Measurements from ENCODE around the gene BATF.

Gene BATF

DNA sequence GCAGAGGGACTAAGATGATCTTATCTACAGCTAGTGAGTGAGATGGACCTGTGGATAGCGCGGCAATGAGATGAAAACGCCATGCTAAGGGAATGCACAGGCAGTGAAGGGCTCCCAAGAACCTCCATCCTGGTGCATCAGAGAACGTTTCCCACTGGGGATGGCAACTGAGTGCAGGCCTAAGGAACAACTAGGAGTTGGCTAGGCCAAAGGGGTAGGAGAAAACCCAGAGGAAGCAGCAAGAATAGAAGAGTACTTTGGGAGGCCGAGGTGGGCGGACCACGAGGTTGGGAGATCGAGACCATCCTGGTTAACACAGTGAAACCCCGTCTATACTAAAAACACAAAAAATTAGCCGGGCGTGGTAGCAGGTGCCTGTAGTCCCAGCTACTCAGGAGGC lies 24.6 kb upstream of the BATF start:
- no peak for DNase-seq (ENCODE audit: low spot score)
- H3K27ac ChIP-seq = no peak overlapping the region
- CTCF ChIA-PET = no interaction called here
- TF ChIP-seq, protein P1, sequence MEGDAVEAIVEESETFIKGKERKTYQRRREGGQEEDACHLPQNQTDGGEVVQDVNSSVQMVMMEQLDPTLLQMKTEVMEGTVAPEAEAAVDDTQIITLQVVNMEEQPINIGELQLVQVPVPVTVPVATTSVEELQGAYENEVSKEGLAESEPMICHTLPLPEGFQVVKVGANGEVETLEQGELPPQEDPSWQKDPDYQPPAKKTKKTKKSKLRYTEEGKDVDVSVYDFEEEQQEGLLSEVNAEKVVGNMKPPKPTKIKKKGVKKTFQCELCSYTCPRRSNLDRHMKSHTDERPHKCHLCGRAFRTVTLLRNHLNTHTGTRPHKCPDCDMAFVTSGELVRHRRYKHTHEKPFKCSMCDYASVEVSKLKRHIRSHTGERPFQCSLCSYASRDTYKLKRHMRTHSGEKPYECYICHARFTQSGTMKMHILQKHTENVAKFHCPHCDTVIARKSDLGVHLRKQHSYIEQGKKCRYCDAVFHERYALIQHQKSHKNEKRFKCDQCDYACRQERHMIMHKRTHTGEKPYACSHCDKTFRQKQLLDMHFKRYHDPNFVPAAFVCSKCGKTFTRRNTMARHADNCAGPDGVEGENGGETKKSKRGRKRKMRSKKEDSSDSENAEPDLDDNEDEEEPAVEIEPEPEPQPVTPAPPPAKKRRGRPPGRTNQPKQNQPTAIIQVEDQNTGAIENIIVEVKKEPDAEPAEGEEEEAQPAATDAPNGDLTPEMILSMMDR (conservative IDR thresholded peaks at IDR 0.05; ENCODE audit: low read depth) = no peak
- POLR2A ChIA-PET (ENCODE audit: low non-redundant PET) = interaction anchor here (0.7 kb wide), 1 partner anchor 36 kb away, joined by 6 read pairs; no protein-coding TSS in a partner anchor

DNA sequence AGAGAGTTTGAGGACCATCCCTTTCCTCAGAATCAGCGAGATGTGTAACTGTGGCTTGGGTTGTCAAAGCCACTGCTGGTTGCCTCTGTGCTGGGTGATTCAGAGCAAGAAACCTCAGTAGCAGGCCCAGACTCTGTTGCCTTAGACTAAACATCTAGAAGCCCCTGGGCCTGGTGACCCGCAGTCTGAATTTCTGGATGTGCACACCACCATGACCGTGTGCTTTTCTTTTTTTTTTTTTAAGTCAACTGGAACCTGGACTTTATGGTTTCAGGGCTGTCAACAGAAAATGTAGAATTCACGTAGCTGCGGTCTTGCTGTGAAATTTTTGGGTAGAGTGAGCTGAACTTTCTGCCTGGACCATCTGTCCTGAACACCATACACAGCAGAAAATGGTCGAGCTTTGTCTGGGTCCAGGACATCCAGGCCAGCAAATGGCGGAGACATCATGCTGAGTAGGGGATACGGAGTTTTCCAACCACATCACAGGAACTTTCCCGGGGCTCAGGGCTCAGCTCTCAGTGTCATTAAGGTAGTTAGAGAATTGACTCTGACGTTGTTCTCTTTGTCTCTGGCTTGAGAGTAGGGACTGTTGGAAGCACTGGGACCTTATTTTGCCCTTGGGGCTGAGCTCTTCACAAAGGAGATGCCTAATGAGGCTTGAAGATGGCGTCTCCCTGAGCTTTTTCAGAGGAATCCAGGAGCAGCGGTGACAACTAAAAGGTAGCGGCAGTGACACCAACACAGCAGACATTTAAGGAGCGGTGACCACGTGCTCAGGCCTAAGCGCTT lies 23.0 kb upstream of the BATF start:
- no peak overlapping the region for H3K27ac ChIP-seq
- DNase-seq (ENCODE audit: low spot score) = no peak
- POLR2A ChIA-PET (ENCODE audit: low non-redundant PET) = interaction anchor here (0.6 kb wide), 1 partner anchor 211 kb away, joined by 4 read pairs; no protein-coding TSS in a partner anchor
- CTCF ChIA-PET = interaction anchor here (0.7 to 1.0 kb wide), 3 partner anchors 10 to 200 kb away, joined by 3 to 6 read pairs (median 4); no protein-coding TSS in a partner anchor
- TF ChIP-seq, protein P1 (conservative IDR thresholded peaks at IDR 0.05; ENCODE audit: low read depth) = no peak

DNA sequence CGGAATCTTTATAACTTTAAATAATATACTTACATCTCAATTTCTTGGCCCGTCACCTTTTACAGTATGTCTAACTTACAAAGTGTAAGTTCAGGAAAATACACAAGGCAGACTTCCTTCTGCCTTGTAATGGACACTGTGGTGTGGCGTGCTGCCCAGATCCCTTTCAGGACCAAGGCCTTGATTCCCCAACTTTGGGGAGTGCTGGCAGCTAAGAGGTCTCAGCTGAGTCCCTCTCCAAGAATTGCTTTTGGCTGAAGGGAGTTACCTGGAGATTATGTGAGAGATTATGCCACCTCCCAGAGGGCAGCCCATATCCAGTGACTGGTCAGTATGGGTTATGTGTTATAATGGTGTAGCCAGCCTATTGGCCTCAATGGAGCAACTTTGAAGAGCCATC lies 21.2 kb upstream of the BATF start:
- ChIA-PET CTCF (interaction anchor here (0.6 kb wide), 1 partner anchor 190 kb away, joined by 3 read pairs; no protein-coding TSS in a partner anchor), POLR2A (ENCODE audit: low non-redundant PET) (no interaction called here)
- TF ChIP-seq, protein P1 (conservative IDR thresholded peaks at IDR 0.05; ENCODE audit: low read depth) = no peak
- no peak for DNase-seq (ENCODE audit: low spot score)
- no peak overlapping the region for H3K27ac ChIP-seq

DNA sequence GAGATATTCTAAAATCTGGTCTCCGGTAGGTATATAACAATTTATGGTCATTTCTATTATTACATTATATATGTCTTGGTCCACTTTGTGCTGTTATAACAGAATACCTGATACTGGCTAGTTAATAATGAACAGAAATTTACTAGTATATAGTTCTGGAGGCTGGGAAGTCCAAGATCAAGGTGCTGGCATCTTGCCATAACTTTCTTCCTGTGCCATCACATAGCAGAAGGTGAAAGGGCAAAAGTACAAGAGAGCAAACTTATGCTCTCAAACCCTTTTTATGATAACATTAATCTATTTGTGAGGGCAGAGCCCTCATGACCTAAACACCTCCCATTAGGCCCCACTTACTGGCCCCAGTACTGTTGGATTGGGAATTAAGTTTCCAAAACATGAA lies 17.9 kb upstream of the BATF start:
- ChIA-PET CTCF (no interaction called here), POLR2A (ENCODE audit: low non-redundant PET) (no interaction called here)
- H3K27ac ChIP-seq = no peak overlapping the region
- TF ChIP-seq, protein P1 (conservative IDR thresholded peaks at IDR 0.05; ENCODE audit: low read depth) = no peak
- DNase-seq (ENCODE audit: low spot score) = no peak

DNA sequence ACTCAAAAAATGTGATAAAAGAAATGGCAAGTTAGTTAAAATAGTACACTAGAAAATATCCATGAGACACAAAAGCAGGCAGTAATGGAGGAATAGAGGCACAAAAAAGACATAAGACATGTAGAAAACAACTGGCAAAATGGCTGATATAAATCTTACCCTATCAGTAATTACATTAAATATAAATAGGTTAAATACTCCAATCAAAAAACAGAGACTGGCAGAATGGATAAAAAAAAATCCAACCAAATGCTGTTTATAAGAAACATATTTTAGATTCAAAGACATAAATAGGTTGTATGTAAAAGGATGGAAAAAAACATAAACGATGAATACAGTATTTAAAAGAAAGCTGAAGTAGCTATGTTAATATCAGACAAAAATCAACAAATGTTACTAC lies 15.3 kb upstream of the BATF start:
- ChIA-PET CTCF (interaction anchor here (0.7 to 1.0 kb wide), 2 partner anchors 15 to 20 kb away, joined by 3 read pairs; no protein-coding TSS in a partner anchor), POLR2A (ENCODE audit: low non-redundant PET) (no interaction called here)
- TF ChIP-seq, protein P1 (conservative IDR thresholded peaks at IDR 0.05; ENCODE audit: low read depth) = no peak
- no peak overlapping the region for H3K27ac ChIP-seq
- DNase-seq (ENCODE audit: low spot score) = no peak

DNA sequence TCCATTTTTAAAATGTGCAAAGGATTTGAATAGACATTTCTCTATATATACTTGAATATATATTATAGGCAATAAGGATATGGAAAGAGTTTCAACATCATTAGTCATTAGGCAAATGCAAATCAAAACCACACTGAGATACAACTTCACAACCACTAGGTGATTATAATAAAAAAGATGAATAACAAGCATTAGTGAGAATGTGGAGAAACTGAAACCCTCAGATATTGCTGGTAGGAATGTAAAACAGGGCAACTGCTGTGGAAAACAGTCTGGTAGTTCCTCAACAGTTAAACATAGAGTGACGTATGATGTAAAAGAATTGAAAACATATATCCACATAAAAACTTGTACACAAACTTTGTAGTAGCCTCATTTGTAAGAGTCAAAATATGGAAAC lies 11.7 kb upstream of the BATF start:
- ChIA-PET POLR2A (ENCODE audit: low non-redundant PET) (no interaction called here), CTCF (no interaction called here)
- TF ChIP-seq, protein P1 (conservative IDR thresholded peaks at IDR 0.05; ENCODE audit: low read depth) = no peak
- DNase-seq (ENCODE audit: low spot score) = no peak
- H3K27ac ChIP-seq = no peak overlapping the region
